Breast epithelium (tissue), 4 donors: Measurements from ENCODE around the gene ANKRD39. TPM values are rescaled to one million over a fixed set of nuclear protein-coding genes. Genes with fewer than 3 reads are reported as not detected.
A peak's percentile ranks its signal among the peaks of the same experiment; 100 is the strongest.

Experiments used
- DNase-seq, 2 donors: peaks; one replicate each; pipeline ENCODE4 v3.0.0-alpha.2; 2019; ENCODE audit warnings: low spot score in 2 of 2
- H3K27ac ChIP-seq, 2 donors: fragments of 200-600 bp; sonication (generic) in 1 of 2; one replicate each; pipeline ENCODE4 v1.5.1; 2016 to 2019; ENCODE audit warnings: mild to moderate bottlenecking in 1 of 2
- H3K27me3 ChIP-seq, 2 donors: fragments of 200-600 bp; sonication (generic) in 1 of 2; one replicate each; pipeline versions ENCODE4 v1.5.1 to v1.6.0; 2017 to 2019; ENCODE audit warnings: control low read depth in 1 of 2, mild to moderate bottlenecking in 1 of 2
- H3K36me3 ChIP-seq: fragments of 200-600 bp; one replicate; pipeline ENCODE4 v1.5.1; 2019
- H3K4me1 ChIP-seq, 2 donors: fragments of 200-600 bp; sonication (generic); one replicate each; pipeline ENCODE4 v1.5.1; 2016 to 2019; ENCODE audit warnings: control low read depth in 1 of 2
- H3K4me3 ChIP-seq, 3 donors: fragments of 200-600 bp; sonication (generic); 1 replicate in 2 of 3; 2 replicates in 1 of 3; pipeline ENCODE4 v1.5.1; 2016 to 2019; ENCODE audit warnings: mild to moderate bottlenecking in 3 of 3, moderate library complexity in 2 of 3
- H3K9me3 ChIP-seq, 2 donors: fragments of 200-600 bp; sonication (generic) in 1 of 2; one replicate each; pipeline ENCODE4 v1.5.1; 2016 to 2019; ENCODE audit warnings: control low read depth in 1 of 2
- CTCF ChIP-seq, 3 donors: fragments of 450-650 bp; IDR thresholded peaks; one replicate each; pipeline ENCODE4 v1.5.1; 2016 to 2017; ENCODE audit warnings: antibody characterized with exemption in 3 of 3, mild to moderate bottlenecking in 3 of 3, moderate library complexity in 3 of 3
- POLR2A ChIP-seq: fragments of 450-650 bp; IDR thresholded peaks from one replicate; pipeline ENCODE4 v1.6.1; 2016; ENCODE audit warnings: antibody characterized with exemption, mild to moderate bottlenecking, moderate library complexity
- POLR2AphosphoS5 ChIP-seq, 3 donors: sonication (generic); formaldehyde crosslinking; IDR thresholded peaks; one replicate each; pipeline ENCODE4 v1.6.1; 2017; ENCODE audit warnings: antibody characterized with exemption in 3 of 3
- intact Hi-C: fragments of 100-400 bp; cut with DNase I; formaldehyde crosslinking; loops from one replicate; pipeline ENCODE4 v1.15.1; 2023; ENCODE audit warnings: low total_unique reads
- total RNA-seq, 3 donors: library from RNA; depleted of rRNA; stranded (reverse); fragments of >200 nt; gene quantifications; one replicate each; pipeline ENCODE4 v1.1.0, GENCODE V29; 2016

ANKRD39 gene
- total RNA-seq, 3 donors from 2014 or later = 8.8 to 15.8 (median 9.2) TPM

- Histone ChIP-seq H3K4me3 (no peak overlapping the region), H3K9me3 (no peaks in the 10 kb centered on the region), H3K4me1 (peaks cover 0 to 29% of the 10 kb centered on the region in 2 donors), H3K27me3 (no peaks in the 10 kb centered on the region), H3K36me3 (no peaks in the 10 kb centered on the region), H3K27ac (no peak overlapping the region)
- intact Hi-C loops = no loop called here
- TF ChIP-seq CTCF (IDR thresholded peaks at IDR 0.05) (no peak), POLR2AphosphoS5 (IDR thresholded peaks at IDR 0.05) (no peak), POLR2A (no peak)
- no peak for DNase-seq
Observed at GRCh38 chr2:96899413-96899741, 41.6 kb upstream of the ANKRD39 start.

- peaks cover 0 to 29% of the 10 kb centered on the region in 2 donors for H3K4me1 ChIP-seq
- intact Hi-C loops = no loop called here
- DNase-seq = no peak
- H3K36me3 ChIP-seq = no peaks in the 10 kb centered on the region
- H3K4me3 ChIP-seq = no peak overlapping the region
- no peaks in the 10 kb centered on the region for H3K27me3 ChIP-seq
- no peaks in the 10 kb centered on the region for H3K9me3 ChIP-seq
- TF ChIP-seq CTCF (IDR thresholded peaks at IDR 0.05) (no peak), POLR2AphosphoS5 (IDR thresholded peaks at IDR 0.05) (no peak), POLR2A (no peak)
- H3K27ac ChIP-seq = no peak overlapping the region
Observed at GRCh38 chr2:96898641-96899412, 41.0 kb upstream of the ANKRD39 start.

GRCh38 chr2:96898135-96898505, 40.3 kb upstream of the ANKRD39 start:
- H3K27ac ChIP-seq = no peak overlapping the region
- no peaks in the 10 kb centered on the region for H3K9me3 ChIP-seq
- H3K36me3 ChIP-seq = no peaks in the 10 kb centered on the region
- DNase-seq = no peak
- H3K4me3 ChIP-seq = no peak overlapping the region
- peaks cover 0 to 29% of the 10 kb centered on the region in 2 donors for H3K4me1 ChIP-seq
- no peaks in the 10 kb centered on the region for H3K27me3 ChIP-seq
- intact Hi-C loops = no loop called here
- no peak for TF ChIP-seq CTCF (IDR thresholded peaks at IDR 0.05)
- no peak for TF ChIP-seq POLR2A
- no peak for TF ChIP-seq POLR2AphosphoS5 (IDR thresholded peaks at IDR 0.05)

GRCh38 chr2:96897491-96898134, 39.8 kb upstream of the ANKRD39 start:
- no peaks in the 10 kb centered on the region for H3K27me3 ChIP-seq
- H3K4me1 ChIP-seq = peaks cover 0 to 29% of the 10 kb centered on the region in 2 donors
- intact Hi-C loops = no loop called here
- H3K9me3 ChIP-seq = no peaks in the 10 kb centered on the region
- DNase-seq = peak in 1 of 2 donors; percentile 77
- H3K27ac ChIP-seq = no peak overlapping the region
- H3K36me3 ChIP-seq = no peaks in the 10 kb centered on the region
- H3K4me3 ChIP-seq = no peak overlapping the region
- TF ChIP-seq POLR2AphosphoS5 (IDR thresholded peaks at IDR 0.05) = no peak
- no peak for TF ChIP-seq POLR2A
- TF ChIP-seq CTCF (IDR thresholded peaks at IDR 0.05) = no peak
